ENCODE data around the gene BCAR1.
"Not testable (repeated sequence)": the region's sequence is repeated elsewhere in the genome, so short reads cannot be mapped to it uniquely, and the experiment has no call there.

Gene BCAR1

DNA sequence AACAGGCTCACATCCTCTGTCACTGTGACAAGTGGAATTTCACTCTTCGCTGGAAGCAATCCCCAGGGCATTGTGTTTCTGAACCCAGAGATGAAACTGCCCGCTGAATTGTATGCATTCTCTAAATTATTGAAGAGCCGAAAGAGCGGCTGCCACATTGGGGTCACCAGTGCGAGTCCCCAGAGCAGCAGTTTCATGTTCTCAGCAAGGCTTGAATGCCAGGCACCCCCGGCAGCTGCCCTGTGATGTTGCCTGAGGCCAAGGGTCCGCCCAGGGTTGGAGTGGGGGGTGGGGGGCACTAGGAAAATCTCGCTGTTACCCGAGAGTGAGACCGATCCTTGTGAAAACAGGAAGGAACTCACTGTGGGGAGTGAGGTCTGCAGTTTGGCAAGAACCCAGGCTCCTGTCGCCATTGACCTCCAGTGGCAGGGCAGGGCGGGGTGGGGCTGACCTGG is 20.7 kb upstream of the BCAR1 start:
- DNase-seq (ENCODE audit: low read depth in 2 of 2) = no peak

DNA sequence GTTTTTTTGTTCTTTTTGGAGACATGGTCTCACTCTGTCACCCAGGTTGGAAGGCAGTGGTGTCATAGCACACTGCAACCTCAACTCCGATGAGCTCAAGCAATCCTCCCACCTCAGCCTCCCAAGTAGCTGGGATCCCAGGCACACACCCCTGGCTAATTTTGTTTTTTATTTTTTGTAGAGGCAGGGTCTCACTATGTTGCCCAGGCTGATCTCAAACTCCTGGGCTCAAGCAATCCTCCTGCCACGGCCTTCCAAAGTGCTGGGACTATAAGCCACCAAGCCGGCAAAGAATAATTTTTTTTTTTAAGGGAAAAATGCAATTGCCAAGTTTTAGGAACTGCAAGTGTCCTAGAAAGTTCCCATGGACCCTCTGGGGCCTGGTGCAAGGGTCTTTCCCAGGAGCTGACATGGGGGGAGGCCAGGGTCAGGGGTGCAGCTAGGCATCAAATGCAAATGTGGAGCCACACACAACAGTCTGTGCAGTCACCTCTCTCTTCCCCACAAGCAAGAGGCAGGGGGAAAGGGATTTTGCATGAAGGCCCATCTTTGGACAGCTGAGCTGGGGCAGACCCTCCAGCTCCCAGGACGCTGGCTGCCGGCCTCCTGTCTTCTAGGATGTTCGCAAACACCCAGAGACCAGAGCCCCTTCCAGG is 20.1 kb upstream of the BCAR1 start:
- no peak for DNase-seq (ENCODE audit: low read depth in 2 of 2)

DNA sequence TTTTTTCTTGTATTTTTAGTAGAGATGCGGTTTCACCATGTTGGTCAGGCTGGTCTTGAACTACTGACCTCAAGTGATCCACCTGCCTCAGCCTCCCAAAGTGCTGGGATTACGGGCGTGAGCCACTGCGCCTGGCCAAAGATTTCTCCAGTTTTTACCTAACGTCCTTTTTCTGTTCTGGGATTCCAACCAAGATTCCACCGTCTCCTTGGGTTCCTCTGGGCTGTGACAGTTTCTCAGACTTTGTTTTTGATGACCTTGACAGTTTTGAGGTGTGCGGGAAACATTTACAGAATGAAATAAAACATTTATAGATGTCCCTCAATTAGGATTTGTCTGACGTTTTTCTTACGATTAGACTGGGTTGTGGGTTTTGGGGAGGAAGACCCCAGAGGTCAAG is 17.9 kb upstream of the BCAR1 start:
- not testable (repeated sequence) for DNase-seq (ENCODE audit: low read depth in 2 of 2)

DNA sequence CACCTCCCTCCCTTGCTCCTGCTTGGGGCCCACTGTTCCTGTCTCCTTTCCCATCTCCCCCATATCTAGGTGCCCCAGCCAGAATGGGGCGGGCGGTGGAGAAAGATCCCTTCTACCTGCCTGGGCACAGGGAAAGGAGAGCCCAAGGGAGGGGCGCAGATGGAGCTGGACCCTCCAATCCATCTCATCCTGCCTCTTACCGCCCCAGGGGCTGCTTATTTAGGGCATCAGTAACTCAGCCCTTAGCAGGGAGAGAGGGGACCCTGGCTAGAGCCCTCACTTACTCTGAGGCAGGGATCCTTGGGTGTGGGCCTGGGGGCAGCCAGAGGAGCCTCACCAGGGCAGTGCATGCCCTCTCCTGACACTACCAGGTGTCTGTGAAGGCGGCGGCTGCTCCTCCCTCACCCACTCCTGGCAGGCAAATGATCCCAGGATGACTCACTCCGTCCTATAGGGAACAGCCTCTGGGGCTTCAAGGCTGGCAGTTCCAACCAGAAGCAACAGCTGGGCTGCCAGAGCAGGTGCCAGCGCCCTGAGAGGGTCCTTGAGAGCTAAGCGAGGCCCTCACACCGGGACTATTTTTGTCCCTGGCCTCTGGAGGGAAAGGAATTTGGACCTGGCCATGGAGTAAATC is 16.3 kb upstream of the BCAR1 start:
- no peak for DNase-seq (ENCODE audit: low read depth in 2 of 2)

DNA sequence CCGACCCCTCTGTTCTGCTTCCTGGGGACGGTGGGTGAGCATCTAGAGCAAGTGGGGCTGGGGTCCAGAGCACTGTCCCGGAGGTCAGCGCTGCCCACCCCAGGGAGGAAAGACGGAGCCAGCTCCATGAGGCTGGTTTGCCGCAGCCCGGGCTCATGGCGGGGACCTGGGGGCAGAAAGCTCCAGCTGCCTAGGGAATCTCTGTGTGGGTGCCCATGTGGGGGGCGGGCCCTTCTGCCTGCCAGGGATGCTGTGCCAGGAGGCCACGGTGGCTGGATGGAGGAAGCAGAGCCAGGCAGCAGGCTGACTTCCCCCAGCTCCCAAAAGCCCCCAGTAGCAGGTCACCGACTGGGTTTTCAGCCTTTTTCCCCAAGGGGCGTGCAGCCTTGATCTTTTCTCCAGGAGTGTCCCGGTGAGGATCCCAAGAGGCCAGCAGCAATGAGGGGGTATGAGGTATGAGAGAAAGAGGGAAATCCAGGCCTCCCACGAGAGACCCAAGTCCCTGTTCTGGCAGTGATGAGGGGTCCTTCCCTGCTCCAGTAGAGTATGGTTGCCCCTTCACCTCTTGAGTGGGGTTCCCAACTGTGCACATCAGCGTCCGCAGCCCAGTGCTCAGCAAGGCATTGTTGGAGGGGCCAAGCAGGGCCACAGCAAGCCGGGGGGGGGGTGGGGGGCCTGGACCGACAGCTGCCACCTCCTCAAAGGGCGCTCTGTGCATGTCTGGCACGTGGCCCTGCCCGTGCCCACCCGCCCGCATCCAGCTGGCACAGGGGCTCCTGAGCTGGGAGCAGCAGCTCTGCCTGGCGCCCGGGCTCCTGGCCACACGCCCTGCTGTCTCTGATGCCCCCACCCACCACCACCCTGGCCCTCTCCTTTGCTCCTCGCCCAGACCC is 15.6 kb upstream of the BCAR1 start:
- no peak for DNase-seq (ENCODE audit: low read depth in 2 of 2)

DNA sequence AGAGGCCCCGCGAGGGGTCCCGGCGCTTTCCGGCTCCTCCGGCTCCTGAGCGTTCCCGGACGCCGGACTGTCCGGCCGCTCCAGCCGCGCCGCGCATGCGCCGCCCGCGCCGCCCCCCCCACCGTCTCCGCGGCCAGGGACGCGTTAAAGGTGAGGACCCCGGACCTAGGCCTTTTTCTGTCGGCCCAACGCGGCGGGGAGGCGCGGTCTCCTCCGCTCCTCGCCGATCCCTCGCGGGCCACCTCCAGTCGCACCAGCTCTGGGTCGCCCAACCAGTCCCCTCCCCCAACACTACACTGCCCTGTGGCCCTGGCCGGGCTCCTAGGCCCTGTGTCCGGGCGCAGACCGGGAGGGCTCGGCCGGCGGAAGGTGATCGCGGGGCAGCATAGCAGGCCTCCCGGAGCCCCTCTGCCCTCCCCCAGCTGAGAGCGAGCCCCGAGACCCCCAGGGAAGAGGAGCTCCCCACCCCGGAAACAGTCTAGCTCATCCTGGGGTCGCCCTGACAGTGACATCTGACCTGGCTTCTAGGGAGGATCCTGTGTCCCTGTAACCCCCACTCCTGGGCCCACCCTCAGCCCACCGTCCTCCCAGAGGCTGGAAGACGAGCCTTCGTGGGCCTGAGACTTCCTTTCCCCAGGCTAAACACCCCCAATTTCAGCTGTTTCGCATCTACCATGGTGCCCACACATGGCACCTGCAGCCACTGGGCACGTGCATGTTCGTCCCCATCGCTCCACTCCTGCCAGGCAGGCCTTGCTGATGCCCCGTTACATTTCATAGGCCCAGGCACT is 14.7 kb upstream of the BCAR1 start:
- no peak for DNase-seq (ENCODE audit: low read depth in 2 of 2)

DNA sequence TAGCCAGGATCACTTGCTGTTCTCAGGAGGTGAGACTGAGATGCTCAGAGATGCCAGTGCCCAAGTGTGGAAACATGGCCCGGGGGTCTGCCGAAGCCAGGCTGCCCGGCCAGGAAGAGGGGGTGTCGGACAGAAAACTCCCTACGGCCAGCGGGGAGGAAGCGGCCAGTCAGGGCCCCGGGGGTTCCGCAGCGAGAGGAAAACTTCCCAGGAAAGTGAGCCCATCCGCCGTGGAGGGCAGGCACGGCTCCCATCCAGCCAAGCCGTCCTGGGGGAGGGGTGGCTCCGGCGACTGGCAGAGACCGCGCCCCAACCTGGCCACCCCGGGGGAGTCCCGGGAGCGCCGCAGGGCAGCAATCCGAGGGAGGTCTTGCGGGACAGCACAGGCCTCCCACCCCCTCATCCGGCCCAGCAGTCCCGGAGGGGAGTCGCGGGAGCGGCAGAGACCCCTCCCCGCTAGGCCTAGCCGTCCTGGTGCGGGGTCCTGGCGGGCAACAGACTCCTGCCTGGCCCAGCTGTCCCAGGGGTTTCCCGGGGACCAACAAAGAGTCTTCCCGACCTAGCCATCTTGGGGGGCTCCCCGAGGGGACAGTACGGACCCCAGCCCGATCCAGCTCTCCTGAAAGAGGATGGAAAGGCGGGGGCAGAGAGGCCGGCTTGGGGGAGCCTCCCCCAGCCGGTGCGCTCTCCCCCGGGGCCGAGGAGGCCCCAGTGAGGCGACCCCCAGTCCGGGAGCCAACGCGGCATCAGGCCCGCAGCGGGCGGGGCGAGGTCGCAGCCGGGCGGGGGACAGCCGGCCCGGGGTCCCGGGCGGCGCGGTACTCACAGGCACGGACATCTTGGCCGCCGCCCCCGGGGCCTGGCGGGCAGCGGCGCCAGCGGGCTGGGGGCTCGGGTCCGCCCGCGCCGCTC is 13.8 kb upstream of the BCAR1 start:
- DNase-seq (ENCODE audit: low read depth in 2 of 2) = no peak

DNA sequence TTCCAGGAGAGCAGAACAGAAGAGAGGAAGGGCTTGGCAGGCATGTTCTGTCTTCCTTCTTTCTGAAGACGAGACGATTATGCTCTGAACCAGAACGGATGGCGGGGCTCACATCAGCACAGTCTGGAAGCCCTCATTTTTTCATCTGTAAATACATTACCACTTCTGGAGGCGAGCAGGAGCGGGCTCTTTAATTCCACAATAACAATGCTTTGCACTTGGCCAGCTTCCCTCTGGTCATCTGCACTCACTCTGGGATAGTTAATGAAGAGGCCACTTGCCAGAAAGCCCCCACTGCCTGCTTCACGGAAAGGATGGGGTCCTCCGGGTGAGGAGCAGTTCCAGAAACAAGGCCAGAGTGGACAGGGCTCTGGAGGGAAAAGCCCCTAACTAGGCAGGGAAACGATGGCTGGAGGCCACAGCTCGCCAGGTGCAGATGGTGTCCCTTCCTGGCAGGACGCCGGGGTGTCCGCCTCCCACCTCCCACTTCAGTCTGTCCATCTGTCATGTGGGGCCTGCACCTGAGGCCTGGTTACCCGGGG is 13.1 kb upstream of the BCAR1 start:
- no peak for DNase-seq (ENCODE audit: low read depth in 2 of 2)

DNA sequence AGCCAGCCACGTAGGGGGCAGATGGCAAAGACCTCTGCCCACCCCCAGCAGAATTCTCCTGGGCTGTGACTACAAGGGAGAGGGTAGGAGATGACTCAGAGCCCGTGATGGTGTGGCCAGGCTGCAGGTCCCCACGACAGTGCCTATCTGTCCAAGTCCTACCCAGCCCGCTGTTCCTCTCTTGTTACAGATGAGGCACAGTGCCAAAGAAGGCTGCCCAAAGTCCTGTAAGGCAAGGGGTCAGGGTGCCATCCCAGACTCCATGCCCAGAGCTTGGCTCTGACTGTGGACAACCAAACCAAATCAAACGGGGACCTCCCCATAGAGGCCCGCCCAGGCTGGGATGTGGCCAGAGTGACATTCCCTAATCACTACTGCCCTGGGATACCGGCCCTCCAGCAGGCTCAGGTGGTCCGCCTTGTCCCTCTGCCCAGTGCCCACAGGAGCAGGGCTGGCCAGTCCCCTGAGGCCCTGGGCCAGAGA is 12.6 kb upstream of the BCAR1 start:
- DNase-seq (ENCODE audit: low read depth in 2 of 2) = no peak

DNA sequence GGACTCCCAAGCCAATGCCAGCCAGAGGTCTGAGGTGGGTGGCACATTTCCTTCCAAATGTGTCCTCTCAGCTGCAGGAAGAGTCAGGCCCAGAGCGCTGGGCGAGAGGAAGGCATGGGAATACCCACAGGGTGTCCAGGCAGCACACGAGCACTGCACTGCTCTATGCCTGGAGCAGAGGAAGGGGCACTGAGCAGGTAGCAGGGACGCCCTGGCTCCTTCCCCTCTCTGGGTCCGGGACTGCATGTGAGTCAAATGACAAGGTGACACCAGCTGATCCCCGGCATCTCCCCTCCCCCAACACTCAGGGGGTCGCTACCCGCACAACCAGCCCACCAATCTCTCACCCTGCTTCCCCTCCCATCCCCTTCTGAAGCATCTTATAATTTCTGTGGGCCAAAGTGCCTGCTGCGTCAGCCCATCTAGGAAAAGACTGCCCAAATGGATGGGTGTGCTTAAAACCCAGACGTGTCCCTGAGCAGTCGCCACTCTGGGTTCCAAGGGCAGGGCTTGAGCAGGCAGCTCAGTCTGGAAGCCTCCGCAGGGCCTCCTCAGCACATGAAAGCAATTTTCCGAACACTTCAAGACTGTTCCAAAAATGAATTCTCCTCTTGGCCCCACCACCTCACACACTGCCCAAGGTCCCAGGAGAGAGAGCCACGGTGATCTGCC is 12.0 kb upstream of the BCAR1 start:
- DNase-seq (ENCODE audit: low read depth in 2 of 2) = no peak

DNA sequence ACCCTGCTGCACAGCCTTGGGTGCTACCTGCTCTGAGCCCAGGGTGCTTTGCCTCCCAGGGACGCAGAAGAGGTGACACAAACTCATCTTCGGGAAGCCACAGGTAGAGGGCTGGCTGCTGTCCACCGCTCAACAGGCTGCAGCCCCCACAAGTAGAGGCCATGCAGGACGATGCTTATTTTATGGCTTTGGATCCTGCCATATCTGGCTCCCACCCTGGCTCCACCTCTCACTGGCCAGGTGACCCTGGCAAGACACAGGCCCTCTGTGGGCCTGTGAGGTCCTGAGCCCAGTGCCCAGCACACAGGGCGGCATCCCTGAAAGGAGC is 11.3 kb upstream of the BCAR1 start:
- no peak for DNase-seq (ENCODE audit: low read depth in 2 of 2)

DNA sequence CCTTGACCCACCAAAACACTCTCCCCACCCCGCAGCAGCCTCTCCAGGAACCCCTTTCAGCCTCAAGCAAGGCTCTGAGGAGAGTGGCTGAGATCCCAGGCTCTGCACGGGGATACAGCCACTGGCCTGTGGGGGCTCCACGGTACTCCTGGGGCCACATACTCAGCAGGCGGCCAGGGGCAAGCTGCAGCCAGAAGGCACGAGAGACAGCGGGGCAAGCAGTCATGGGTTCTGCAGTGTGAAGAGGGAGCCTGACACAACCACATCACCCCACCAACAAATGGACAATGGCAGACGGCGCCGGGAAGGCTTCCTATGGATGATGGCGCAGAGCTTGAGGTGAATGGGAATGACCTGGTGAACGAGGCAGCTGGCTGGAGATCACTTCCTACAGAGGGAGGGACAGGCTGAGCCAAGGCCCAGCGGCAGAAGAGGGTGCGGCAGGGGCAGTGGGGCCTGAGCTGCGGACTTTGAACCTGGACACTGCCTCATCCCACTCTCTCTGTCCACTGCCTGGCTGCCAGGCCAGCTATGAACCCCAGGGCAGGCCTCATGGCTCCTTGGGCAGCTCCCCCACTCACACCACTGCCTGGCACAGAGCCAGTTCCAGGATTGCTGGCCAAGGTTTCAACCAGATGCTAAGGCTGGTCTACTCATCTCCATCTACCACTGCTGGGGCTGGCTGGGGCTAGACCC is 10.8 kb upstream of the BCAR1 start:
- no peak for DNase-seq (ENCODE audit: low read depth in 2 of 2)

DNA sequence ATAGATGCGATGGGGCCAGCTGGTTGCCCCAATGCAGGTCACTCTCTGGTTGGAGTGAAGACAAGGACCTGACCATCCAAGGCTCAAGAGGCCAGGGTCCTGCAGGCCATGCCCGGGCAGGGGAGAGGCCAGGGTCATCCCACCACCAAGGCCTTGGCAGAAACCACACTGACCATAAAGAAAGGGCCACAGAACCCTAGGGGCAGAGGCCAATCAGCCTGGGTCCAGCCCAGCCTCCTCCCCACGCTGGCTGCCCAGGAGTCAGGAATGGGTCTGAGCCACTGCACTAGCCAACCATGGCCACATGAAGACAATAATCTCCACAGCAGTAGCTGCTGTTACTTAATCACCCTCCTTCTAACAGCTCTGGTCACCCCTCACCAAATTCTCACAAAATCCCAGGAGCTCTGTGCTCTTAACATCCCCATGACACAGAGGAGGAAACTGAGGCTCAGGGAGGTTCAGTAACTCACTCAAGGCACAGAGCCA is 10.2 kb upstream of the BCAR1 start:
- DNase-seq (ENCODE audit: low read depth in 2 of 2) = no peak

DNA sequence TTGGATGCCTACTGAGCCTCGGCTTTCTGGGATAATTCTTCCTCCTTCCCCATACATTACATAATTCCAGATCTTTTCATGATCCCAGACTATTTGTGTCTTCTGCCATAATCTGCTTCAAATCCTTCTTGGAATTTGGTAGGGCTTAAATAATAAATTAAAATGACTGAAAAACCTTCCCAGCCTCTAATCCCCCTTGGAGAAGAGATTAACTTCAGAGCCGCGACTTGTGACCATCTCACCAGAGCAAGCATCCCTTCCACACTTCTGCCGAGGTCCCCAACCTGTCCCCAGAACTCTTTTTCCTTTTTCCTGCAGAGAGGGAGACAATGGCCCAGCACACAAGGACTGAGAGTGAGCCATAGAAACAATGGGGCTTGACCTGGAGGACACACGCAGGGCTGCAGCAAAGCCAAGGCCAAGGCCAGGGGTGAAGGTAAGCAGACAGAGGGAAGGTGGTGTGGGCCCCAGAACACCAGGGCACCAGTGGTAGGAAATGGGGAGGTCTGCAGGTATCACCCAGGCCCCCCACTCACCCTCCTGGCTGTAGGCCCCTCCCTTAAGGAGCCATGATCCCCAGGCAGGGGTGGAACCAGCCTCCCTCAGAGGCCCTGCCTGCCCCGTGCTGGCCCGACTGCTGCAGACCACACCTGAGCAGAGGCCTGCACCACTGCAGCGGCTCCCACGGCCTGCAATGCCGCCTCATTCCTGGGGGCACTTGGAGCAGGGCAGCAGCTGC is 9.6 kb upstream of the BCAR1 start:
- no peak for DNase-seq (ENCODE audit: low read depth in 2 of 2)

DNA sequence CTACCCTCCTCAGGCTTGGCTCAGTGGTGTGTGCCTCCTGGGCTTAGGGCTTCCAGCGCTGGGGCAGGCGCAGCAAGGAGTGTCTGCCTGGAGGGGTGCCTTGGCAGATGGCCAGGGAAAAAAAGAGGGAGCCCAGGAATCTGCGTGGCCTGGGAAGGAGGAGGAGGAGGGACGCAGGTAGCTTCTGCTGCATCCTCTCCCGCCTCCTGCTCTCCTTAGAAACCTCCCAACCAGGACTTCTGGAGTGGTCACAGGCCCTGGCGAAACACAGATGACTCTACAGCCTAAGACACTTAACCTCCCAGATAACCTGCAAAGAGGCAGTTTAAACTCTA is 7.3 kb upstream of the BCAR1 start:
- no peak for DNase-seq (ENCODE audit: low read depth in 2 of 2)

DNA sequence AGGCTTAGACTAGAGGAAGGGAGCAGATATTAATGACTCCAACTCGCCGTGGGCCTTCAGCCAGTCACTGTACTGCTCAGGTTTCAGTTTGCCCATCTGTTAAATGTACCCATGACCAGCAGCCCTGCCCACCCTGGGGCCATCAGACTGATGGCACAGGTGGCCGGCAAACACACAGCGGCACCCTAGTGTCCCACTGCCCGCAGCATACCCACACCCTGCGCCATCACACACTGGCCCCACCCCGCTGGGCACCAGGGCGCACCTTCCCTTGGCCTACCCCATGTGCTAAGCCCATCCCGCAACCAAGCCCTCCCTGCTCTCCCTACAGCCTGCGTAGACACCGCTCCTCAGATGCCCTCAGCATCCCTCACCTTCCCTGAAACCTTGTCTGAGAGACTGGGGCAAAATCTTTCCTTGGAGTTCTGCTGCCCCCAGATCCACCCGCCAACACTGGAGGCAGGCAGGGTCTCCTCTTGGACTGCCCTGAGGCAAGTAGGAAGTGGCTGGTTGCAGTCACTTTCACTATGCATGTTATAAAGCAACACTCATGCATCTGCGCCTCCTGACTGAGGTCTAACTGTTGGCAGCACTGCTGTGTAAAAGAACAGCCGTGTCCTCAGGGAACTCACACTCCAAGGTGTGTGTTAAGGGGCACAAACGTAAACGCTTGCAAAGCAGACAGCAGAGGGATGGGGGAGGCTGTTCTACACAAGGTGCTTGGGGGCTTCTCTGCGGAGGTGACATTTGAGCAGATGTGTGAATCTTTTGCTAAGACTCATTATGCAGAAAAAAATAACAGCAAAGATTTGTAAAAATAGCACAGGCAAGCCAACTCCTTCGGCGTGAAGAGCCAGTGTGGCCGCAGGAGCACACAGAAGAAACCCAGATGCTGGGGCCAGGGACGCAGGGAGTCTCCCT is 6.7 kb upstream of the BCAR1 start:
- no peak for DNase-seq (ENCODE audit: low read depth in 2 of 2)

DNA sequence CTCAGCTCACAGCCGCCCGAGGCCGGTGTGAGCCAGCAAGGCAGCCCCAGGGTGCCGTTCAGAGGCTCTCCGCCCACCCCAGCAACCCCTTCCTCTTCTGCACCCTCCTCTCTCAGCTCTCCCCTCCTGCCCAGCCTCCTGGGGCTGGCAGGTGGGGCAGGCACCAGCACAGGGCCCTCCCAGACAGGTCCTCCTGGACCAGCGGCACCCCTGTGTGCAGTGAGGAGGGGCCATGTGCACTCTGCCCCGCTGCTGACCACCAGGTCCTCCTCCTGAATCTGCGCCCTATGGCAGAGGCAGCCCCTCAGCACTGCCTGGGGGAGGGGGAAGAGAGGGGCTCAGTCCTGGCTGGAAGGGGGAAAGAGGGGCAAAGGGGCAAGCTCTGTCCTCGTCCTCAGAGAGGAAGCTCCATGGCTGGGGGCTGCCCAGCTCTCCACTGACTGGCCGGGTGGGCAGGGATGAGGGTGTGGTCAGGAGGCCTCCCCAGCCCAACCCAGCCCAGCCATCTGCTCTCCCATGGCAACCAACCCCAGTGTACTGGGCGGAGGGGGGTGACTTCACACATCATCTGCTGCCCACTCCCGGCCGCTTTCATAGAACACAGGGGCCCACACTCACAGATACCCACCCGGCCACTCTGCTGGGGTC is 5.4 kb upstream of the BCAR1 start:
- DNase-seq (ENCODE audit: low read depth in 2 of 2) = no peak

All from activated CD4-positive, alpha-beta T cell treated with anti-CD3 and anti-CD28 coated beads for 24 hours (primary cell).